Measurements from ENCODE around the gene CUL1. TPM values are rescaled to one million over a fixed set of nuclear protein-coding genes. Genes with fewer than 3 reads are reported as not detected.

CUL1 gene
- total and polyA plus RNA-seq, 12 donors, result 14.0 to 53.4 (median 43.5) TPM

- H3K9me3 ChIP-seq, result no peaks in the 10 kb centered on the region
- no peaks in the 10 kb centered on the region for H3K36me3 ChIP-seq
- peak overlapping the region; percentile 50 to 97 (median 93) for H3K4me3 ChIP-seq
- peaks cover 10 to 48% (median 40%) of the 10 kb centered on the region in 9 donors for H3K4me1 ChIP-seq
- ATAC-seq (peak in 1 of 8 donors; percentile 4), DNase-seq (no peak)
- peak overlapping the region; percentile 89 to 100 (median 96) for H3K27ac ChIP-seq
- no peak for TF ChIP-seq CTCF (IDR thresholded peaks at IDR 0.05)
- WGBS, 2 donors, result 0 to 1% methylated on average over 16 to 17 of the region's 17 CpGs
- no peaks in the 10 kb centered on the region for H3K27me3 ChIP-seq
- intact Hi-C loops (cut with DNase I), result loop anchor here in 5 of 10 donors (5.0 to 10.0 kb wide), 6 partner anchors 123 to 394 kb away; partner anchors contain the start of genes EZH2 (in 2 of the 5) and ZNF786 (in 1 of the 5)
These were observed 701 bp upstream of the CUL1 start for GRCh38 chr7:148698007-148698396.

GRCh38 chr7:148699024-148699781, 500 bp downstream of the CUL1 start:
- DNase-seq (peak; percentile 42 to 67), ATAC-seq (peak; percentile 3 to 72 (median 50))
- no peaks in the 10 kb centered on the region for H3K9me3 ChIP-seq
- peaks cover 10 to 60% (median 52%) of the 10 kb centered on the region in 9 donors for H3K4me1 ChIP-seq
- H3K4me3 ChIP-seq, result peak overlapping the region; percentile 50 to 97 (median 93)
- TF ChIP-seq CTCF (IDR thresholded peaks at IDR 0.05), result no peak
- intact Hi-C loops (cut with DNase I), result loop anchor here in 5 of 10 donors (5.0 to 10.0 kb wide), 6 partner anchors 124 to 393 kb away; partner anchors contain the start of genes EZH2 (in 2 of the 5) and ZNF786 (in 1 of the 5)
- peak overlapping the region; percentile 89 to 100 (median 96) for H3K27ac ChIP-seq
- no peaks in the 10 kb centered on the region for H3K27me3 ChIP-seq
- 0% methylated on average over 82 to 107 of the region's 107 CpGs for WGBS, 2 donors
- H3K36me3 ChIP-seq, result no peaks in the 10 kb centered on the region

GRCh38 chr7:148699782-148700629, 1.3 kb downstream of the CUL1 start:
- no peaks in the 10 kb centered on the region for H3K9me3 ChIP-seq
- no peaks in the 10 kb centered on the region for H3K27me3 ChIP-seq
- intact Hi-C loops (cut with DNase I), result loop anchor here in 6 of 10 donors (5.0 to 10.0 kb wide), 6 partner anchors 125 to 392 kb away; partner anchors contain the start of genes EZH2 (in 2 of the 6) and ZNF786 (in 1 of the 6)
- 1 to 3% methylated on average over 36 of the region's 36 CpGs for WGBS, 2 donors
- no peak for TF ChIP-seq CTCF (IDR thresholded peaks at IDR 0.05)
- ATAC-seq (peak in 3 of 8 donors; percentile 55 to 84 (median 70)), DNase-seq (no peak)
- peak overlapping the region; percentile 50 to 97 (median 93) for H3K4me3 ChIP-seq
- H3K4me1 ChIP-seq, result peaks cover 14 to 68% (median 60%) of the 10 kb centered on the region in 9 donors
- H3K27ac ChIP-seq, result peak overlapping the region; percentile 89 to 100 (median 96)
- H3K36me3 ChIP-seq, result no peaks in the 10 kb centered on the region

- peak in 1 of 2 donors; percentile 17 for DNase-seq
- no peaks in the 10 kb centered on the region for H3K36me3 ChIP-seq
- no peaks in the 10 kb centered on the region for H3K9me3 ChIP-seq
- TF ChIP-seq CTCF (IDR thresholded peaks at IDR 0.05), result no peak
- 13 to 15% methylated on average over 3 of the region's 3 CpGs for WGBS, 2 donors
- intact Hi-C loops (cut with DNase I), result loop anchor here in 1 of 10 donors (10.0 kb wide), 1 partner anchor 264 kb away; no protein-coding TSS in a partner anchor
- H3K4me1 ChIP-seq, result peaks cover 14 to 75% (median 61%) of the 10 kb centered on the region in 9 donors
- H3K27ac ChIP-seq, result peak overlapping the region in 4 of 10 donors; percentile 98 to 100 (median 98)
- H3K27me3 ChIP-seq, result no peaks in the 10 kb centered on the region
- no peak for ATAC-seq
- peak overlapping the region in 8 of 10 donors; percentile 50 to 97 (median 91) for H3K4me3 ChIP-seq
These were observed 2.0 kb downstream of the CUL1 start for GRCh38 chr7:148700661-148701064.
